COLO668 (cell line): Measurements from ENCODE around the gene COL23A1.
"Not testable (repeated sequence)": the region's sequence is repeated elsewhere in the genome, so short reads cannot be mapped to it uniquely, and the experiment has no call there.

ENCODE experiments used
- DNase-seq: peaks from one replicate; lab custom pipeline; 2025; ENCODE audit not compliant: unreplicated experiment; lab: John Stamatoyannopoulos, UW

The COL23A1 gene

GRCh38 chr5:178203670-178204181, 386.5 kb downstream of the COL23A1 start:
- no peak for DNase-seq

- no peak for DNase-seq
Measured at GRCh38 chr5:178202541-178202940, 387.7 kb downstream of the COL23A1 start.

- no peak for DNase-seq
Measured at GRCh38 chr5:178201927-178202235, 388.3 kb downstream of the COL23A1 start.

GRCh38 chr5:178201221-178201926, 388.8 kb downstream of the COL23A1 start:
- DNase-seq = no peak

- no peak for DNase-seq
Measured at GRCh38 chr5:178199581-178200434, 390.4 kb downstream of the COL23A1 start.

GRCh38 chr5:178198706-178199105, 391.5 kb downstream of the COL23A1 start:
- no peak for DNase-seq

- not testable (repeated sequence) for DNase-seq
Measured at GRCh38 chr5:178198151-178198550, 392.0 kb downstream of the COL23A1 start.

- no peak for DNase-seq
Measured at GRCh38 chr5:178196986-178197385, 393.2 kb downstream of the COL23A1 start.

- DNase-seq = no peak
Measured at GRCh38 chr5:178196281-178196812, 393.8 kb downstream of the COL23A1 start.

GRCh38 chr5:178194026-178194425, 396.2 kb downstream of the COL23A1 start:
- no peak for DNase-seq

- no peak for DNase-seq
Measured at GRCh38 chr5:178193251-178193809, 396.9 kb downstream of the COL23A1 start.

GRCh38 chr5:178192787-178193186, 397.4 kb downstream of the COL23A1 start:
- DNase-seq = no peak

- no peak for DNase-seq
Measured at GRCh38 chr5:178192244-178192643, 397.9 kb downstream of the COL23A1 start.

GRCh38 chr5:178191661-178192060, 398.5 kb downstream of the COL23A1 start:
- no peak for DNase-seq

GRCh38 chr5:178189433-178189832, 400.8 kb downstream of the COL23A1 start:
- DNase-seq = no peak
